GM12872 (cell line): ENCODE data around the gene TIGIT.

ENCODE experiments used
- CTCF ChIP-seq: IDR thresholded peaks from 3 replicates; pipeline ENCODE4 v1.5.1; 2011; ENCODE audit warnings: low read depth, mild to moderate bottlenecking, low read length, moderate library complexity; ENCODE audit not compliant: insufficient read depth

Gene TIGIT

GRCh38 chr3:114293838-114294535 lies at the start of gene TIGIT:
TSS of gene TIGIT (plus strand) at chr3:114294028. CDS start at chr3:114294062, 34 bp downstream.
- no peak for TF ChIP-seq CTCF

GRCh38 chr3:114252954-114253353 lies 40.9 kb upstream of the TIGIT start:
- no peak for TF ChIP-seq CTCF

GRCh38 chr3:114253505-114253904 lies 40.3 kb upstream of the TIGIT start:
- no peak for TF ChIP-seq CTCF

GRCh38 chr3:114259566-114259965 lies 34.3 kb upstream of the TIGIT start:
- TF ChIP-seq CTCF, result no peak

- TF ChIP-seq CTCF, result no peak
These were observed 33.7 kb upstream of the TIGIT start for GRCh38 chr3:114260152-114260551.

GRCh38 chr3:114270019-114270418 lies 23.8 kb upstream of the TIGIT start:
- TF ChIP-seq CTCF, result no peak

- TF ChIP-seq CTCF, result no peak
These were observed 21.6 kb upstream of the TIGIT start for GRCh38 chr3:114272271-114272670.
